Measurements from ENCODE around the gene RUNX3. TPM values are rescaled to one million over a fixed set of nuclear protein-coding genes. Genes with fewer than 3 reads are reported as not detected.

Gene RUNX3
- total RNA-seq, 2 donors from 2014 or later: 254 to 298 TPM

GRCh38 chr1:24949331-24949881, 19.3 kb upstream of the RUNX3 start:
- no peaks in the 10 kb centered on the region for H3K9me3 Mint-ChIP-seq
- ATAC-seq (replicated peaks in 1 of 2): no peak
- peaks cover 89% of the 10 kb centered on the region for H3K4me1 Mint-ChIP-seq (ENCODE audit: low read depth)
- no peak overlapping the region for H3K27ac Mint-ChIP-seq
- H3K36me3 Mint-ChIP-seq (ENCODE audit: insufficient read depth in 2 of 2): peaks cover 19 to 49% of the 10 kb centered on the region in 2 donors
- DNase-seq: no peak
- H3K27me3 Mint-ChIP-seq (ENCODE audit: low read depth): no peaks in the 10 kb centered on the region
- no peak overlapping the region for H3K4me3 Mint-ChIP-seq

GRCh38 chr1:24948079-24948827, 18.2 kb upstream of the RUNX3 start:
- Mint-ChIP-seq H3K36me3 (ENCODE audit: insufficient read depth in 2 of 2) (peaks cover 19 to 41% of the 10 kb centered on the region in 2 donors), H3K4me3 (peak overlapping the region; percentile 29 to 38)
- no peak for DNase-seq

GRCh38 chr1:24946861-24947658, 17.0 kb upstream of the RUNX3 start:
- peak overlapping the region; percentile 40 for H3K27ac Mint-ChIP-seq
- peak overlapping the region; percentile 16 to 29 for H3K4me3 Mint-ChIP-seq
- peaks cover 14 to 33% of the 10 kb centered on the region in 2 donors for H3K36me3 Mint-ChIP-seq (ENCODE audit: insufficient read depth in 2 of 2)
- ATAC-seq (replicated peaks in 1 of 2): peak; percentile 63 to 73
- H3K27me3 Mint-ChIP-seq (ENCODE audit: low read depth): no peaks in the 10 kb centered on the region
- H3K9me3 Mint-ChIP-seq: no peaks in the 10 kb centered on the region
- DNase-seq: no peak
- H3K4me1 Mint-ChIP-seq (ENCODE audit: low read depth): peaks cover 75% of the 10 kb centered on the region

More at GRCh38 chr1:24948079-24948827, 18.2 kb upstream of the RUNX3 start:
- Mint-ChIP-seq H3K27ac (peak overlapping the region; percentile 40), H3K27me3 (ENCODE audit: low read depth) (no peaks in the 10 kb centered on the region), H3K9me3 (no peaks in the 10 kb centered on the region), H3K4me1 (ENCODE audit: low read depth) (peaks cover 84% of the 10 kb centered on the region)
- no peak for ATAC-seq (replicated peaks in 1 of 2)

GRCh38 chr1:24945354-24946326, 15.6 kb upstream of the RUNX3 start:
- ATAC-seq (replicated peaks in 1 of 2) (no peak), DNase-seq (no peak)
- H3K4me3 Mint-ChIP-seq: no peak overlapping the region
- H3K27ac Mint-ChIP-seq: no peak overlapping the region
- H3K27me3 Mint-ChIP-seq (ENCODE audit: low read depth): no peaks in the 10 kb centered on the region
- peaks cover 12 to 27% of the 10 kb centered on the region in 2 donors for H3K36me3 Mint-ChIP-seq (ENCODE audit: insufficient read depth in 2 of 2)
- peaks cover 74% of the 10 kb centered on the region for H3K4me1 Mint-ChIP-seq (ENCODE audit: low read depth)
- H3K9me3 Mint-ChIP-seq: no peaks in the 10 kb centered on the region

DNA sequence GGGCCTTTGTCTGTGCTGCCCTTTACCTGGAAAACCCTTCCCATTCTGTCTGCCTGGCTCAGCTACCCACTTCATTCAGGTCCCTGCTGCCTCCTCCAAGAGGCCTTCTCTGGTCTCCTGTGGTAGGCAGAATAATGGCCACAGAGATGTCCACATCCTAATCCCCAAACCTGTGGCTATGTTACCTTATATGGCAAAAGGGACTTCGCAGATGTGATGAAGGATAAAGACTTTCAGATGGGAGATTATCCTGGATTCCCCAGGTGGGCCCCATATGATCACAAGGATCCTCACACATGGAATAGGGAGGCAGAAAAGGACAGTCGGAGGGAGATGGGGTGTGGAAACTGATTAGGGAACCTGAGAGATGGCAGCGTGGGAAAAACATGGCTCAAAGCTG, 14.2 kb upstream of the RUNX3 start:
- H3K27me3 Mint-ChIP-seq (ENCODE audit: low read depth): no peaks in the 10 kb centered on the region
- H3K4me3 Mint-ChIP-seq: peak overlapping the region in 1 of 2 donors; percentile 11
- DNase-seq (no peak), ATAC-seq (replicated peaks in 1 of 2) (no peak)
- no peaks in the 10 kb centered on the region for H3K9me3 Mint-ChIP-seq
- peak overlapping the region; percentile 69 for H3K27ac Mint-ChIP-seq
- H3K36me3 Mint-ChIP-seq (ENCODE audit: insufficient read depth in 2 of 2): peaks cover 11 to 28% of the 10 kb centered on the region in 2 donors
- peaks cover 72% of the 10 kb centered on the region for H3K4me1 Mint-ChIP-seq (ENCODE audit: low read depth)

DNA sequence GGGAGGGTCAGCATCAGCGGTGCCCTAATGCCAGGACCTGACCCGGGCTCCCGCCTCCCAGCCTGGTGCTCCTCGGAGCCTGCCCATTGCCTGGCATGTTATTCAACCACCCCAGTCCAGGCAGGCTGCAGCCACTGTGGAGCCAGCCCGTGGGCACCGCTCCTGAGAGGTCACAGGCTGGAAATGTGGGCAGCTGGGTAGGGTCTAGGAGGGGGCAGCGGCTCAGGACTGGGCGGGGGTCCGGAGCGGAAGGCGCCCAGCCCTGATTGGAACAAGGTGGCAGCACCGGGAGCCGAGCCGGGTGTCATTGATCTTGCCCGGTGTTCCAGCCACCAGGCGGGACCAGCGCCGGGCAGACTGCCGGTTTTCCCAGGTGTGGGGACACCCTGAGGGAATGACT, 12.7 kb upstream of the RUNX3 start:
- Mint-ChIP-seq H3K27ac (no peak overlapping the region), H3K36me3 (ENCODE audit: insufficient read depth in 2 of 2) (peaks cover 11 to 26% of the 10 kb centered on the region in 2 donors), H3K4me3 (no peak overlapping the region), H3K4me1 (ENCODE audit: low read depth) (peaks cover 72% of the 10 kb centered on the region), H3K9me3 (no peaks in the 10 kb centered on the region), H3K27me3 (ENCODE audit: low read depth) (no peaks in the 10 kb centered on the region)
- DNase-seq (no peak), ATAC-seq (replicated peaks in 1 of 2) (no peak)

DNA sequence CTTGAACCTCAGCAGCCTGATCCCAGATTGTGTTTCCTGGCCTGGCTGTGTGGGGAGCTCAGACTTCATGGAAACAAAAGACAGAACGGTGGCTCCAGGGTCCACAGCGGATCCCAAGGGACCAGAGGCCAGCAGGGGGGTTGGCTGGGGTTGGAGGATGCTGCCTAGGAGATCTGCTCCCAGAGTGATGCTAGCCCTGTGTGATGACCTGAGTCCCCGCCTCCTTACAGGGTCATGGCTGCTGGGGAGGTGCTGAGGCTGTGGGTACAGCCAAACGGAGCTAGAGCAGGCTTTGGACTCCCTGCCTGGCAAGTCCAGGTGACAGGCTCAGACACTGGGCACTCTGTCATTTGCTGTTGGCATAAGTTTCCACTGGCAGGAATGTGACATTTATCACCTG, 11.5 kb upstream of the RUNX3 start:
- DNase-seq: no peak
- peaks cover 73% of the 10 kb centered on the region for H3K4me1 Mint-ChIP-seq (ENCODE audit: low read depth)
- no peaks in the 10 kb centered on the region for H3K27me3 Mint-ChIP-seq (ENCODE audit: low read depth)
- peaks cover 11 to 25% of the 10 kb centered on the region in 2 donors for H3K36me3 Mint-ChIP-seq (ENCODE audit: insufficient read depth in 2 of 2)
- H3K27ac Mint-ChIP-seq: no peak overlapping the region
- peak in 1 of 2 donors; percentile 23 for ATAC-seq (replicated peaks in 1 of 2)
- H3K9me3 Mint-ChIP-seq: no peaks in the 10 kb centered on the region
- H3K4me3 Mint-ChIP-seq: no peak overlapping the region

DNA sequence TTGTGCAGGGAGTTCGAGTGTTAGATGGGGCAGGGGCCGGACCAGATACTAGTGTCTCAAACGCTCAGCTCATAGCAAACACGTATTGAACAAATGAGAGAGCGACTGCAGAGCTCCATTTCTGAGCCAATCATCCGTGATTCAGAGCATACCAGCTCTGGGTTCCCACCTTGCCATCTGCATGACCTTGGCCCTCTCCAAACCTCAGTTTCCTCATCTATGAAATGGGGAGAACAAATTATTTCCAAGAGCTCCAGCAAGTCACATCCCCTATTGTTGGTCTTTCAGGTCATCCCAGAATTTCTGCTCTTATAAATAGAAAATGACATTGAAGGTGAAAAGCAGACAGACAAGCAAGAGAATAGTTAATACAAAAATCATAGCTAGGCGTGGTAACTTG, 10.2 kb upstream of the RUNX3 start:
- H3K9me3 Mint-ChIP-seq: no peaks in the 10 kb centered on the region
- peaks cover 78% of the 10 kb centered on the region for H3K4me1 Mint-ChIP-seq (ENCODE audit: low read depth)
- H3K27me3 Mint-ChIP-seq (ENCODE audit: low read depth): no peaks in the 10 kb centered on the region
- no peak overlapping the region for H3K4me3 Mint-ChIP-seq
- H3K27ac Mint-ChIP-seq: no peak overlapping the region
- no peak for ATAC-seq (replicated peaks in 1 of 2)
- H3K36me3 Mint-ChIP-seq (ENCODE audit: insufficient read depth in 2 of 2): peaks cover 9 to 19% of the 10 kb centered on the region in 2 donors
- DNase-seq: no peak

DNA sequence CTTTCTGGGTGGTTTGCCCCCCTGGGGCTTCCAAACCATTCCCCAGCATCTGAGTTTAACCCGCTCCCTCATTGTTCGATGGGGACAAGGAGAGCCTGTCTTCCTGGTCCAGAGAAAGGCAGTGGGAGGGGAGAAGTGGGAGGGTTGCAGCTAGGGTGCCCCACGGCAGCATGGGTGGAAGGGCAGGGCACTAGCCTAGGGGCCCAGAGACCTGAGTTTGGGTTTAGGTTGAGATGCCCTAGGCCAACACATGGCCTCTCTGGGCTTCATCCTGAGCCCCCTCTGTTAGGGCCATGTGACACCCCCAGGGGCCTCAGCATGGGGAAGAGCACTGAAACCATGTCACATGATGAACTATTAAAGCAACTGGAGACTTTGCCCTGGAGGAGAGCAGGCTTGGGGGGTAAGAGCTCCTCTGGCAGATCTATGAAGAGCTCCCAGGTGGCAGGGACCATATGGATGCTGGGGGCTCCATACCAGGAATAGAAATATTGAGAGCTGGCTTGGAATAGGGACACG, 9.7 kb upstream of the RUNX3 start:
- Mint-ChIP-seq H3K4me3 (no peak overlapping the region), H3K27me3 (ENCODE audit: low read depth) (no peaks in the 10 kb centered on the region), H3K4me1 (ENCODE audit: low read depth) (peaks cover 82% of the 10 kb centered on the region), H3K9me3 (no peaks in the 10 kb centered on the region), H3K36me3 (ENCODE audit: insufficient read depth in 2 of 2) (peaks cover 9 to 19% of the 10 kb centered on the region in 2 donors), H3K27ac (no peak overlapping the region)
- DNase-seq (no peak), ATAC-seq (replicated peaks in 1 of 2) (peak in 1 of 2 donors; percentile 15)

DNA sequence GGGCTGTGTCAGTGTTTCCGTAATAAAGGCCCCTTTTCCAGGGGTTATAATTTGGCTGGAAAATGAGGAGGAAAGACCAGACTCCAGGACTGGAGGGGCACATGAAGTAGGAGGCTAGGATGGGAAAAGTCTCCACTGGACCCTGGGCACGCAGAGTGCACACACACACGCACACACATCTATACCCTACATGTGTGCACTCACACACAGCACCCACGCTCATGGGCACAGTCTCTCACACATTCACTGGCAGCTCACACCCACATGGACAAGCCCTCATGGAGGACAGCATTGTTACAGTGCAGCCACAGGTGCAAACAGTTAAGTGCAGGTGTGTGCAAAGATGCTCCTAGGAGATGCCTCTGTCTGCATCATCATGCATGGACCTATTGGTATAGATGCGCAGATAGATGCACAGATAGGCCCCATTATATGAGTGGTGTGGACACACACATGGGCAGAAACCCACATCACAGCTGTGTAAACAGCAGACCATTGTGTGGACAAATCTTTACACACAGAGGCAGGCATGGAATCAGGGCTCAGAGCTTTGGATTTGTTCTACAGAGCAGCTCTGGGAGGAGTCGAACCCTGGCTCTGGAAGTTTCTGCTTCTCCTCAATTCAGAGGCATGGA, 9.1 kb upstream of the RUNX3 start:
- Mint-ChIP-seq H3K27me3 (ENCODE audit: low read depth) (no peaks in the 10 kb centered on the region), H3K4me3 (no peak overlapping the region), H3K9me3 (no peaks in the 10 kb centered on the region), H3K36me3 (ENCODE audit: insufficient read depth in 2 of 2) (peaks cover 5 to 19% of the 10 kb centered on the region in 2 donors), H3K4me1 (ENCODE audit: low read depth) (peaks cover 82% of the 10 kb centered on the region), H3K27ac (no peak overlapping the region)
- ATAC-seq (replicated peaks in 1 of 2) (no peak), DNase-seq (no peak)

DNA sequence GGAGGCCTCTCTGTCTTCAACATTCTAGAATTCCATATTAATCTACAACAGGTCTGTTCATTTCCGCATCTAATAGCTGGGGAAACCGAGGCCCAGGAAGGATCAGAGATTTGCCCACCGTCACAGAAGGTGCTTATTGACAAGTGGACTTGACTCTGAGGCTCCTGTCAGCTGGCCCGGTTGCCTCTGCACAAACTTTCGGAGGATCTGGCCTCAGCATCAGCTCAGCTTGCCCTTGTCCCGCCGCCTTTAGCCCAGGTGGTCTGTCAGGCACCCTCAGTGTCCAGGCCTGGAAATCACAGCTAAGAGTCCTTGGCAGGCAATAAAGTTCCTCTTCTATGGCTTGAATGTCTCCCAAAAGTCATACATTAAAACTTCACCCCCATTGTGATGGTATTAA, 8.2 kb upstream of the RUNX3 start:
- DNase-seq (no peak), ATAC-seq (replicated peaks in 1 of 2) (no peak)
- Mint-ChIP-seq H3K36me3 (ENCODE audit: insufficient read depth in 2 of 2) (peaks cover 3 to 18% of the 10 kb centered on the region in 2 donors), H3K27ac (peak overlapping the region; percentile 3), H3K27me3 (ENCODE audit: low read depth) (no peaks in the 10 kb centered on the region), H3K4me3 (no peak overlapping the region), H3K9me3 (no peaks in the 10 kb centered on the region), H3K4me1 (ENCODE audit: low read depth) (peaks cover 87% of the 10 kb centered on the region)

GRCh38 chr1:24936684-24937083, 6.6 kb upstream of the RUNX3 start:
- H3K9me3 Mint-ChIP-seq: no peaks in the 10 kb centered on the region
- H3K27me3 Mint-ChIP-seq (ENCODE audit: low read depth): no peaks in the 10 kb centered on the region
- DNase-seq (no peak), ATAC-seq (replicated peaks in 1 of 2) (no peak)
- peaks cover 0 to 20% of the 10 kb centered on the region in 2 donors for H3K36me3 Mint-ChIP-seq (ENCODE audit: insufficient read depth in 2 of 2)
- H3K4me3 Mint-ChIP-seq: no peak overlapping the region
- H3K4me1 Mint-ChIP-seq (ENCODE audit: low read depth): peaks cover 91% of the 10 kb centered on the region
- no peak overlapping the region for H3K27ac Mint-ChIP-seq

Measured in activated T-cell treated with anti-CD3 and anti-CD28 coated beads, Interleukin-2, amount 50 U/mL, for 72 hours (primary cell).